ENCODE measurements around the gene CELA2A.

CELA2A gene

DNA sequence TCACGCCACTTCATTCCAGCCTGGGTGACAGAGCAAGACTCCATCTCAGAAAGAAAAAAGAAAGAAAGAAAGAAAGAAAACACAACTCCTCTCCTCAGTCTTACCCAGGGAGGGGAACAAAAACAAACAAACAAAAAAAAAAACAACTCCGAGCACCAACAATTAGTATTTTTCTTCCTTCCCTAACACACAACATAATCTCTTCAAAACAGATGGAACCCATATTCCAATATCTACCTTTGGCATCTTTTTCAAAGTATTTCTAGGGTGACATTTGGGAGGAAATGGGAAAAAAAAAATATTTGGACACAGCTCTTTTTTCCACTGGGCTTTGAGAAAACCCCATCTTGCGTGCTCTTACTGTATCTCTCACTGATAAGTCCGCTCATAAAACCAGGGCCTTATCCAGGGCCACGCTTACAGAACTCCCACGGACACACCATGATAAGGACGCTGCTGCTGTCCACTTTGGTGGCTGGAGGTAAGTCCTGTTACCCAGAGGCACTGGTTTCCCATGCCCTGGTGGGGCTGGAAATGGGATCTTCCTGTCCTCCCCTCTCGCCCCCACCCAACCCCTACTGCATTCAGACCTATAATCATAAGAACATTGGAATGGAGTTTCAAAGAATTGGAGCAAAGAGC, at the start of gene CELA2A:
TSS of gene CELA2A (plus strand) at position 420 of the 642 bp plus-strand sequence. CDS start at position 442, 22 bp downstream.
- no peak for TF ChIP-seq CTCF (IDR thresholded peaks at IDR 0.05; ENCODE audit: low read depth, low read length)
- no peak within 1 kb of the TSS for H3K4me3 ChIP-seq (ENCODE audit: low read depth, low read length)

GRCh38 chr1:15407580-15407979, 49.0 kb upstream of the CELA2A start:
- TF ChIP-seq CTCF (IDR thresholded peaks at IDR 0.05; ENCODE audit: low read depth, low read length) = no peak
- no peak overlapping the region for H3K4me3 ChIP-seq (ENCODE audit: low read depth, low read length)

DNA sequence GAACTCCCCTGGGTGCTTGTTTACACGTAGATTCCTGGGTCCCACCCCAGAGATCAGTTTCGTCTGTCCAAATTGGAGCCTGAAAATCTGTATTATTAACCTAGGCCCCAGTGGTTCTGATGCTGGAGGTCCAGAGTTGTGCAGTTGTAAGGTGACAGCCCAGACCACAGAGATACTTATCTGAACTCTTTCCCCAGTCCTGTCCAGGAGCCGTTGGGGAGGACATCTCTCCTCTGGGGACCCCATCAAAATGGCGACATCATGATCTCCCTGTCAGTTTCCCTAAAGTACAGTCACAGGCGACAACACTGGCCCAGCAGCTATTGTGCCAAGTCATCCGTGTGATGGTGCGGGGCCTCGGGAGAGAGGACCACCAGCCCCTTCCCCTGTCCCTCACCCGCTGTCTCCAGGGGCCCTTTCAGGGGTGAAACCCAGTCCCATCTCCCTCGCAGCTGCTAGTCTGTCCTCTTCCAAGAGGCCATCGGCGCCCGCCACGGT, 47.6 kb upstream of the CELA2A start:
- no peak for TF ChIP-seq CTCF (IDR thresholded peaks at IDR 0.05; ENCODE audit: low read depth, low read length)
- peak overlapping the region; percentile 86 for H3K4me3 ChIP-seq (ENCODE audit: low read depth, low read length)

- TF ChIP-seq CTCF (IDR thresholded peaks at IDR 0.05; ENCODE audit: low read depth, low read length) = no peak
- H3K4me3 ChIP-seq (ENCODE audit: low read depth, low read length) = peak within 1 kb of the TSS; percentile 86
Measured at GRCh38 chr1:15409388-15410222, 46.9 kb upstream of the CELA2A start, which contains the start of gene EFHD2. Gene EFHD2, plus strand, starts transcription at chr1:15409888. Its CDS starts 84 bp downstream, at chr1:15409972.

- TF ChIP-seq CTCF (IDR thresholded peaks at IDR 0.05; ENCODE audit: low read depth, low read length) = no peak
- H3K4me3 ChIP-seq (ENCODE audit: low read depth, low read length) = peak overlapping the region; percentile 86
Measured at GRCh38 chr1:15410223-15410883, 46.2 kb upstream of the CELA2A start.

DNA sequence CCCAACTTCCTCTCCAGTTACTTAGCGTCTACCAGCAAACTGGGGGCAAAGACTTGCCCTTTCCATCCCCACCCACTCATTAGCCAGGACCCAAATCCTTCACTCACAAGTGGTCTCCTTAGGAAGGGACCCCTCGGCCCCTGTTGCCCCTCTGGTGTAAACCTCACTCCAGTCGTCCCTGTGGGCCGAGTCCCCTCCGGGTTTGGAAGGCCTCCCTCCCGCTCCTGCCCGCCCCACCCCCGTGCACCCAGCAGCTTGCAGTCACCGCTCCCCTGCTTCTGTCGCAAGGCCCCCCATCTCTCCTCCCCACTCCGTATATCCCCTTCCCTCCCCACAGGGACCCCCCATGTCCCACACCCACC, 45.7 kb upstream of the CELA2A start:
- TF ChIP-seq CTCF (IDR thresholded peaks at IDR 0.05; ENCODE audit: low read depth, low read length) = no peak
- H3K4me3 ChIP-seq (ENCODE audit: low read depth, low read length) = peak overlapping the region; percentile 86

Measured in WI38 (cell line).